D721Med (cell line): ENCODE results near the gene STAB1.

Experiments
- DNase-seq: peaks from one replicate; pipeline ENCODE4 v3.0.0; 2011; ENCODE audit warnings: low spot score; ENCODE audit not compliant: insufficient read length
- FAIRE-seq: peaks from 2 replicates; lab custom pipeline; 2011; peaks lifted over from hg19 to GRCh38; lab: Jason Lieb, UNC
- TF ChIP-seq, protein P1 (sequence below): IDR thresholded peaks from 2 replicates; pipeline ENCODE4 v1.5.1; 2012; ENCODE audit warnings: mild to moderate bottlenecking, control low read depth; ENCODE audit not compliant: insufficient read depth; ENCODE audit errors: missing control alignments

Gene STAB1

DNA sequence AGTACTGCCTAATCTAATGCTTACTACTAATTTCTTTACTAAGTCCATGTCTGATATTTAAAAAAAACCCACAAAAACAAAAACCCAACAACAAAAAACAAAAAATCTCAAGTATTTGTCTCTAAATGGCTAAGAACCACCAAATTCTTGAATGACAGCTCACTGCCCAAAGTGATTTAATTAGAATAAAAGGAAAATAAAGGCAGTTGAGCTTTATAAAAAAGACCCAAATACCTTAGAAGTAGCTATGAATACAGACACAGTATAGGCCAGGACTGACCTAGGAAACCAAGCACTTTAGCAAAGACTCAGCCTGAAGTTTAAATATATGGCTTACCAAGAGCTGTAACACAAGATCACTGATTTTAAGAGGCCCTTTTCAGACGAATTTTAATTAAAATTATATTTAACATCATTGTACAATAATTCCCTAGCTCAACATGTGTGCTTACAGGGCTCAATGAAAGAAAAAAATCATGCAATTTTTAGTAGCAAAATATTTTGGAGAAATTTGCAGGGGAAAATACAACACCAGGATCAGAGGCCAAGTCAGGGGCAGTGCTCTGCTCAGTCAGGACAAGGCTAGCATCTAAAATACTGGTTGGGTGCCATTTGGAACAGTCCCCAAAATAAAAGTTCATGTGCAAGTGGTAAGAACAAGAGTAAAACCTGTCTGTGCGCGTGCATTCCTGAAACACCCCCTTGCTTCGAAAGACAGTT is 66.0 kb downstream of the STAB1 start:
- TF ChIP-seq, protein P1, sequence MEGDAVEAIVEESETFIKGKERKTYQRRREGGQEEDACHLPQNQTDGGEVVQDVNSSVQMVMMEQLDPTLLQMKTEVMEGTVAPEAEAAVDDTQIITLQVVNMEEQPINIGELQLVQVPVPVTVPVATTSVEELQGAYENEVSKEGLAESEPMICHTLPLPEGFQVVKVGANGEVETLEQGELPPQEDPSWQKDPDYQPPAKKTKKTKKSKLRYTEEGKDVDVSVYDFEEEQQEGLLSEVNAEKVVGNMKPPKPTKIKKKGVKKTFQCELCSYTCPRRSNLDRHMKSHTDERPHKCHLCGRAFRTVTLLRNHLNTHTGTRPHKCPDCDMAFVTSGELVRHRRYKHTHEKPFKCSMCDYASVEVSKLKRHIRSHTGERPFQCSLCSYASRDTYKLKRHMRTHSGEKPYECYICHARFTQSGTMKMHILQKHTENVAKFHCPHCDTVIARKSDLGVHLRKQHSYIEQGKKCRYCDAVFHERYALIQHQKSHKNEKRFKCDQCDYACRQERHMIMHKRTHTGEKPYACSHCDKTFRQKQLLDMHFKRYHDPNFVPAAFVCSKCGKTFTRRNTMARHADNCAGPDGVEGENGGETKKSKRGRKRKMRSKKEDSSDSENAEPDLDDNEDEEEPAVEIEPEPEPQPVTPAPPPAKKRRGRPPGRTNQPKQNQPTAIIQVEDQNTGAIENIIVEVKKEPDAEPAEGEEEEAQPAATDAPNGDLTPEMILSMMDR = no peak
- FAIRE-seq = no peak
- DNase-seq = no peak

DNA sequence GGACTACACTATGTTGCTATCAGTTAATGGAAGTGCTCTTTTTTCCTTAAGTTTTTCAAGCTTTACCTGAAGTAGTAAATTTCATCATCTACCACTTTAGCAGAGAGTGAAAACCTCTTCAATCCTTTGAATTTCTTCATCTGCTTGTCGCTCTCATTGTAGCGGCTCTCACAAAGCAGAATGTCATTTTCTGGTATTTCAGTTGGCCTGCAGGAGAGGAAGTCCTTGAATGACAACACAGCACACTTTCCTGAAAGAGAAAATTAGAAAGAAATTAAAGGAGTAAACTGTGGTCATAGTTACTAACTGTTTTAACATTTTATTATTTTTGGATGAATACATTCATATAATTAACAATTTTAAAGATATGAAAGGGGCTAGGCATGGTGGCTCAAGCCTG is 68.8 kb downstream of the STAB1 start:
- FAIRE-seq (no peak), DNase-seq (no peak)
- TF ChIP-seq, protein P1 = no peak

DNA sequence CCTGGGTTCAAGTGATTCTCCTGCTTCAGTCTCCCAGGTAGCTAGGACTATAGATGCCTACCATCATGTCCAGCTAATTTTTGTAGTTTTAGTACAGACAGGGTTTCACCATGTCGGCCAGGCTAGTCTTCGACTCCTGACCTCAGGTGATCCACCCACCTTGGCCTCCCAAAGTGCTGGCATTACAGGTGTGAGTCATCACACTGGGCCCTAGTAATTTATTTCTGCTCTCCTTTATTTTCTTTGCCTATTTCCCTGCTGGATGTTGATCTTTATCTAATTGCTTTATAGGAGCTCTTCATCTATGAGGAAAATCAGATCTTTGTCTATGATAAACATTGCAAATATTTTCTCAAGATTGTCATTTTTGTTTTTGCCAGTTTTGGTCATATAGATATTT is 72.9 kb downstream of the STAB1 start:
- DNase-seq = no peak
- TF ChIP-seq, protein P1 = no peak
- no peak for FAIRE-seq

GRCh38 chr3:52570076-52570475 is 74.9 kb downstream of the STAB1 start:
- FAIRE-seq (no peak), DNase-seq (no peak)
- TF ChIP-seq, protein P1 = no peak

DNA sequence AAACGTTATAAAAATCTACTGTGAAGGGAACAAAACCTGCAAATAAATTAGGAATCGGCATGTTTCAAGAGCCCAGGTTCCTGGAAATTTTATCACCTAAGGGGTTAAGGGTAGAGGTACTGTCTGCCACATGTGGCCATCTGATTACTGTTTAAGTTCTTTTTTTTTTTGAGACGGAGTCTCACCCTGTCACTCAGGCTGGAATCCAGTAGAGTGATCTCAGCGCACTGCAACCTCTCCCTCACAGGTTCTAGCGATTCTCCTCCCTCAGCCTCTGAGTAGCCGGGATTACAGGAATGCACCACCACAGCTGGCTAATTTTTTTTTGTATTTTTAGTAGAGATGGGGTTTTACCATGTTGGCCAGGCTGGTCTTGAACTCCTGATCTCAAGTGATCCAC is 77.1 kb downstream of the STAB1 start:
- TF ChIP-seq, protein P1 = no peak
- FAIRE-seq (no peak), DNase-seq (no peak)
